Prostate gland (tissue), 1 donor: Measurements from ENCODE around the gene CRTC1.

Experiments
- POLR2A ChIP-seq: fragments of 450-650 bp; IDR thresholded peaks from one replicate; pipeline ENCODE4 v1.6.1; 2016; ENCODE audit warnings: antibody characterized with exemption, mild to moderate bottlenecking
- POLR2AphosphoS5 ChIP-seq: sonication (generic); formaldehyde crosslinking; IDR thresholded peaks from one replicate; pipeline ENCODE4 v1.6.1; 2017; ENCODE audit warnings: antibody characterized with exemption

- TF ChIP-seq POLR2A = no peak
- no peak for TF ChIP-seq POLR2AphosphoS5
These were observed 130.6 kb downstream of the CRTC1 start for GRCh38 chr19:18814063-18814462.
